ENCODE data around the gene PLBD2. TPM values are rescaled to one million over a fixed set of nuclear protein-coding genes. Genes with fewer than 3 reads are reported as not detected.

Gene PLBD2
- total RNA-seq, 1 experiment from 2014 or later = 18.8 TPM

DNA sequence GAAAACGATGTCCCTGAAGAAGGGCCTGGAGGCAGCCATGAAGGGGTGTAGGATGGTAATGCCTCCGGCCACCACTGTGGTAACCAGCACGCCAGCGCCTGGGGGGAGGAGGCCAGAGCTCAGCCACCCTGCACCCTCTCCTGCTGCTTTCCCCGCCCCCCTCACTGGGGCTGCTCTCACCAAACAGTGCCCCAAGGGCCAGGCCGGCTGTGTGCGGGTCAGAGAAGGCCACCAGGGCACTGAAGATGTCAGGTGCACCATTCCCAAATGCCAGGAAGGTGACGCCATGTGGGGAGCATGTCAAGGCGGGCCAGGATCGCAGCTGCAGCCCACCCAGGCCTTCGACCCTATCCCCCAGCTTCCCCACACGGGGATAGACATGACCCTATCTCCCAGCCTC, 38.0 kb upstream of the PLBD2 start:
- H3K9me2 ChIP-seq (replicated peaks; ENCODE audit: low read length) = no peaks in the 10 kb centered on the region
- POLR2A ChIA-PET (ENCODE audit: unreplicated experiment) = no interaction called here
- H3F3A ChIP-seq (ENCODE audit: low read length, unreplicated experiment) = no peaks in the 10 kb centered on the region
- H3K4me3 ChIP-seq (ENCODE audit: low read length) = no peak overlapping the region
- no peak overlapping the region for H3K4me2 ChIP-seq (ENCODE audit: low read length)
- 0 out of 2 replicates have a peak, but pooled peaks cover 4% of the 10 kb centered on the region for H3K4me1 ChIP-seq (ENCODE audit: insufficient read depth, low read length)
- no peak for DNase-seq
- CTCF ChIA-PET = no interaction called here
- H2AFZ ChIP-seq (ENCODE audit: low read length) = no peak overlapping the region
- TF ChIP-seq EZH2 (IDR thresholded peaks at IDR 0.05; ENCODE audit: low read length, unreplicated experiment) (no peak), EZH2phosphoT487 (IDR thresholded peaks at IDR 0.05; ENCODE audit: borderline replicate concordance, low read length) (no peak)
- TF ChIP-seq, protein P1, sequence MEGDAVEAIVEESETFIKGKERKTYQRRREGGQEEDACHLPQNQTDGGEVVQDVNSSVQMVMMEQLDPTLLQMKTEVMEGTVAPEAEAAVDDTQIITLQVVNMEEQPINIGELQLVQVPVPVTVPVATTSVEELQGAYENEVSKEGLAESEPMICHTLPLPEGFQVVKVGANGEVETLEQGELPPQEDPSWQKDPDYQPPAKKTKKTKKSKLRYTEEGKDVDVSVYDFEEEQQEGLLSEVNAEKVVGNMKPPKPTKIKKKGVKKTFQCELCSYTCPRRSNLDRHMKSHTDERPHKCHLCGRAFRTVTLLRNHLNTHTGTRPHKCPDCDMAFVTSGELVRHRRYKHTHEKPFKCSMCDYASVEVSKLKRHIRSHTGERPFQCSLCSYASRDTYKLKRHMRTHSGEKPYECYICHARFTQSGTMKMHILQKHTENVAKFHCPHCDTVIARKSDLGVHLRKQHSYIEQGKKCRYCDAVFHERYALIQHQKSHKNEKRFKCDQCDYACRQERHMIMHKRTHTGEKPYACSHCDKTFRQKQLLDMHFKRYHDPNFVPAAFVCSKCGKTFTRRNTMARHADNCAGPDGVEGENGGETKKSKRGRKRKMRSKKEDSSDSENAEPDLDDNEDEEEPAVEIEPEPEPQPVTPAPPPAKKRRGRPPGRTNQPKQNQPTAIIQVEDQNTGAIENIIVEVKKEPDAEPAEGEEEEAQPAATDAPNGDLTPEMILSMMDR (conservative IDR thresholded peaks at IDR 0.05; ENCODE audit: low read depth, low read length) = no peak
- H3K79me2 ChIP-seq (ENCODE audit: low read length) = no peaks in the 10 kb centered on the region
- no TSS peak for BruUV-seq (replicated peaks)
- no peaks in the 10 kb centered on the region for H3K27me3 ChIP-seq (ENCODE audit: low read length)
- ATAC-seq = no peak
- no peak overlapping the region for H3K27ac ChIP-seq (ENCODE audit: low read length)
- H3K36me3 ChIP-seq (ENCODE audit: low read depth, low read length) = peaks cover 30% of the 10 kb centered on the region
- intact Hi-C loops (cut with micrococcal nuclease) = no loop called here
- H3K9me3 ChIP-seq (ENCODE audit: low read length) = no peaks in the 10 kb centered on the region
- no peaks in the 10 kb centered on the region for H4K20me1 ChIP-seq (ENCODE audit: low read length)
- no peak overlapping the region for H3K9ac ChIP-seq (ENCODE audit: low read length)

DNA sequence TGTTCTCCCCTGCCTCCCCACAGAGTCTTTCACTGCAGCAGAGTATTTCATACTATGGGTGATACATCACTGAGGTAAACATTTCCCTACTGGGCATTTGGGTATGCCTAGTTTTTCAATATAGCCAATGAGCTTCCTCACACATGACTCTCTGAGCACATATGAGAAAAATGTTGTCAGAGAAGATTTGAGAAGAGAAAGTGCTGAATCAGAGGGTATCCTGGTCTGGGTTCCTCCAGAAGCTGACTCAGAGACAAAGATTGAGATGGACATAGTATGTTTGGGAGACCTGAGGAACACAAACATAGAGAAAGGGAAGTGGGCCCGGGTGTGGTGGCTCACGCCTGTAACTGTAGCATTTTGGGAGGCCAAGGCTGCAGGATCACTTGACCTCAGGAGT, 36.0 kb upstream of the PLBD2 start:
- Histone ChIP-seq H3K9ac (ENCODE audit: low read length) (no peak overlapping the region), H3K4me1 (ENCODE audit: insufficient read depth, low read length) (0 out of 2 replicates have a peak, but pooled peaks cover 4% of the 10 kb centered on the region), H2AFZ (ENCODE audit: low read length) (no peak overlapping the region), H3K27me3 (ENCODE audit: low read length) (no peaks in the 10 kb centered on the region), H3K4me2 (ENCODE audit: low read length) (no peak overlapping the region), H3K9me3 (ENCODE audit: low read length) (no peaks in the 10 kb centered on the region), H3K79me2 (ENCODE audit: low read length) (no peaks in the 10 kb centered on the region), H3K27ac (ENCODE audit: low read length) (peak overlapping the region; percentile 50), H3F3A (ENCODE audit: low read length, unreplicated experiment) (no peaks in the 10 kb centered on the region), H4K20me1 (ENCODE audit: low read length) (no peaks in the 10 kb centered on the region), H3K36me3 (ENCODE audit: low read depth, low read length) (peaks cover 29% of the 10 kb centered on the region), H3K4me3 (ENCODE audit: low read length) (no peak overlapping the region), H3K9me2 (replicated peaks; ENCODE audit: low read length) (no peaks in the 10 kb centered on the region)
- POLR2A ChIA-PET (ENCODE audit: unreplicated experiment) = no interaction called here
- intact Hi-C loops (cut with micrococcal nuclease) = no loop called here
- ATAC-seq = peak; percentile 73
- CTCF ChIA-PET = no interaction called here
- TF ChIP-seq EZH2phosphoT487 (IDR thresholded peaks at IDR 0.05; ENCODE audit: borderline replicate concordance, low read length) = no peak
- no peak for TF ChIP-seq EZH2 (IDR thresholded peaks at IDR 0.05; ENCODE audit: low read length, unreplicated experiment)
- TF ChIP-seq, protein P1 (conservative IDR thresholded peaks at IDR 0.05; ENCODE audit: low read depth, low read length) = no peak
- no TSS peak for BruUV-seq (replicated peaks)
- peak; percentile 91 for DNase-seq

DNA sequence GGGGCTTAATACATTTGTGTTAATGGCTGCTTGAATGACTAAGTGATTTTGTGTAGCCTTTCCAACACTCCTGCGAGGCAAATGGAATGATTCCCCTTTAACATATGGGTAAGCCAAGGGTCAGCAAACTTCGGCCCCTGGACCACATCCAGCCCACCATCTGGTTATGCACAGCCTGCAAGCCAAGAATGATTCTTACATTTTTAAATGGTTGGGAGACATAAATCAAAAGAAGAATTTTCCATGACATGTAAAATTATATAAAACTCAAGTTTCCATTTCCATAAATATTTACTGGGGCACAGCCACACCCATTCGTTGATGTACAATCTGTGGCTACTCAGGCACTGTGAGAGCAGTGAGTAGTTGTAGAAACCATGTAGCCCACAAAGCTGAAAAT, 32.5 kb upstream of the PLBD2 start:
- Histone ChIP-seq H3K9ac (ENCODE audit: low read length) (no peak overlapping the region), H3K36me3 (ENCODE audit: low read depth, low read length) (peaks cover 16% of the 10 kb centered on the region; the same call in 1 of the 2 replicates), H3K4me3 (ENCODE audit: low read length) (no peak overlapping the region), H3F3A (ENCODE audit: low read length, unreplicated experiment) (no peaks in the 10 kb centered on the region), H2AFZ (ENCODE audit: low read length) (no peak overlapping the region), H4K20me1 (ENCODE audit: low read length) (no peaks in the 10 kb centered on the region), H3K79me2 (ENCODE audit: low read length) (no peaks in the 10 kb centered on the region), H3K4me2 (ENCODE audit: low read length) (no peak overlapping the region), H3K9me3 (ENCODE audit: low read length) (no peaks in the 10 kb centered on the region), H3K27ac (ENCODE audit: low read length) (no peak overlapping the region), H3K4me1 (ENCODE audit: insufficient read depth, low read length) (0 out of 2 replicates have a peak, but pooled peaks cover 4% of the 10 kb centered on the region), H3K27me3 (ENCODE audit: low read length) (no peaks in the 10 kb centered on the region), H3K9me2 (replicated peaks; ENCODE audit: low read length) (no peaks in the 10 kb centered on the region)
- intact Hi-C loops (cut with micrococcal nuclease) = no loop called here
- DNase-seq (no peak), ATAC-seq (no peak)
- CTCF ChIA-PET = no interaction called here
- TF ChIP-seq EZH2 (IDR thresholded peaks at IDR 0.05; ENCODE audit: low read length, unreplicated experiment) = no peak
- TF ChIP-seq EZH2phosphoT487 (IDR thresholded peaks at IDR 0.05; ENCODE audit: borderline replicate concordance, low read length) = no peak
- TF ChIP-seq, protein P1 (conservative IDR thresholded peaks at IDR 0.05; ENCODE audit: low read depth, low read length) = no peak
- no TSS peak for BruUV-seq (replicated peaks)
- POLR2A ChIA-PET (ENCODE audit: unreplicated experiment) = no interaction called here
